Hematopoietic multipotent progenitor cell (in vitro differentiated cells): ENCODE results near the gene CCDC136. TPM values are rescaled to one million over a fixed set of nuclear protein-coding genes. Genes with fewer than 3 reads are reported as not detected.

Experiments used
- DNase-seq, 3 donors: peaks; one replicate each; pipeline ENCODE4 v3.0.0-alpha.2; 2011 to 2015; ENCODE audit warnings: low read depth in 2 of 3, low spot score in 2 of 3
- total RNA-seq: library from RNA; depleted of rRNA; stranded (reverse); fragments of >200 nt; gene quantifications from one replicate; pipeline ENCODE4 v1.2.3, GENCODE V29; 2012

CCDC136 gene
- total RNA-seq, 1 donor = 11.6 TPM

- peak; percentile 13 to 64 (median 42) for DNase-seq
These were observed 38.7 kb downstream of the CCDC136 start, which contains the start of gene FLNC for GRCh38 chr7:128830231-128831177. TSS of gene FLNC (plus strand) at chr7:128830406. CDS start at chr7:128830638, 232 bp downstream.

GRCh38 chr7:128831178-128831993 lies 39.6 kb downstream of the CCDC136 start:
- peak in 1 of 3 donors; percentile 29 for DNase-seq

- peak in 1 of 3 donors; percentile 10 for DNase-seq
These were observed 40.5 kb downstream of the CCDC136 start for GRCh38 chr7:128831994-128832879.

- no peak for DNase-seq
These were observed 41.0 kb downstream of the CCDC136 start for GRCh38 chr7:128832880-128833147.

- DNase-seq = peak in 1 of 3 donors; percentile 56
These were observed 41.6 kb downstream of the CCDC136 start for GRCh38 chr7:128833148-128833945.

GRCh38 chr7:128833946-128834325 lies 42.2 kb downstream of the CCDC136 start:
- DNase-seq = no peak

GRCh38 chr7:128835231-128835751 lies 43.5 kb downstream of the CCDC136 start:
- DNase-seq = no peak

GRCh38 chr7:128835790-128836641 lies 44.2 kb downstream of the CCDC136 start:
- DNase-seq = no peak

- DNase-seq = no peak
These were observed 45.1 kb downstream of the CCDC136 start for GRCh38 chr7:128836729-128837348.

GRCh38 chr7:128837521-128837921 lies 45.8 kb downstream of the CCDC136 start:
- no peak for DNase-seq

- no peak for DNase-seq
These were observed 46.5 kb downstream of the CCDC136 start for GRCh38 chr7:128838109-128838779.

GRCh38 chr7:128838981-128839731 lies 47.4 kb downstream of the CCDC136 start:
- DNase-seq = no peak

GRCh38 chr7:128839751-128840177 lies 48.0 kb downstream of the CCDC136 start:
- DNase-seq = no peak

GRCh38 chr7:128840326-128841170 lies 48.8 kb downstream of the CCDC136 start:
- no peak for DNase-seq

- no peak for DNase-seq
These were observed 49.5 kb downstream of the CCDC136 start for GRCh38 chr7:128841171-128841690.
